ENCODE data around the gene TXNIP.
"Not testable (repeated sequence)": the region's sequence is repeated elsewhere in the genome, so short reads cannot be mapped to it uniquely, and the experiment has no call there.

DNA sequence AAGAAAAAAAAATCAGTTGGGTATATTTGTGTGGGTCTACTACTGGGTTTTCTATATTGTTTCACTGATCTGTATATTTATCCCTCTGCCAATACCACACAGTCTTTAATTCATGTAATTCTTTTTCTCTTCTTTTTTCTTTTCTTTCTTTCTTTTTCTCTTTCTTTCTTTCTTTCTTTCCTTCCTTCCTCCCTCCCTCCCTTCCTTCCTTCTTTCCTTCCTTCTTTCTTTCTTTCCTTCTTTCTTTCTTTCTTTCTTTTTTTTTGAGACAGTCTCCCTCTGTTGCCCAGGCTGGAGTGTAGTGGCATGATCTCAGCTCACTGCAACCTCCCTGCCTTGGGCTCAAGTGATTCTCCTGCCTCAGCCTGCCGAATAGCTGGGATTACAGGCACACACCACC lies 30.3 kb upstream of the TXNIP start:
- TF ChIP-seq, protein P1, sequence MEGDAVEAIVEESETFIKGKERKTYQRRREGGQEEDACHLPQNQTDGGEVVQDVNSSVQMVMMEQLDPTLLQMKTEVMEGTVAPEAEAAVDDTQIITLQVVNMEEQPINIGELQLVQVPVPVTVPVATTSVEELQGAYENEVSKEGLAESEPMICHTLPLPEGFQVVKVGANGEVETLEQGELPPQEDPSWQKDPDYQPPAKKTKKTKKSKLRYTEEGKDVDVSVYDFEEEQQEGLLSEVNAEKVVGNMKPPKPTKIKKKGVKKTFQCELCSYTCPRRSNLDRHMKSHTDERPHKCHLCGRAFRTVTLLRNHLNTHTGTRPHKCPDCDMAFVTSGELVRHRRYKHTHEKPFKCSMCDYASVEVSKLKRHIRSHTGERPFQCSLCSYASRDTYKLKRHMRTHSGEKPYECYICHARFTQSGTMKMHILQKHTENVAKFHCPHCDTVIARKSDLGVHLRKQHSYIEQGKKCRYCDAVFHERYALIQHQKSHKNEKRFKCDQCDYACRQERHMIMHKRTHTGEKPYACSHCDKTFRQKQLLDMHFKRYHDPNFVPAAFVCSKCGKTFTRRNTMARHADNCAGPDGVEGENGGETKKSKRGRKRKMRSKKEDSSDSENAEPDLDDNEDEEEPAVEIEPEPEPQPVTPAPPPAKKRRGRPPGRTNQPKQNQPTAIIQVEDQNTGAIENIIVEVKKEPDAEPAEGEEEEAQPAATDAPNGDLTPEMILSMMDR (IDR thresholded peaks at IDR 0.05; ENCODE audit: low read depth, low read length): not testable (repeated sequence)
- TF ChIP-seq EZH2phosphoT487 (IDR thresholded peaks at IDR 0.05; ENCODE audit: low read depth): not testable (repeated sequence)

All from OCI-LY3 (cell line).